ENCODE results near the gene IKZF3.

- TF ChIP-seq CTCF (IDR thresholded peaks at IDR 0.05) = no peak
- TF ChIP-seq EP300 (IDR thresholded peaks at IDR 0.05) = no peak
- TF ChIP-seq POLR2AphosphoS5 (IDR thresholded peaks at IDR 0.05) = no peak
Measured at GRCh38 chr17:39767147-39767546, 97.0 kb downstream of the IKZF3 start.
